ENCODE data around the gene PFN3. TPM values are rescaled to one million over a fixed set of nuclear protein-coding genes. Genes with fewer than 3 reads are reported as not detected.

PFN3 gene
- total RNA-seq, 2 experiments from 2014 or later, result not detected

DNA sequence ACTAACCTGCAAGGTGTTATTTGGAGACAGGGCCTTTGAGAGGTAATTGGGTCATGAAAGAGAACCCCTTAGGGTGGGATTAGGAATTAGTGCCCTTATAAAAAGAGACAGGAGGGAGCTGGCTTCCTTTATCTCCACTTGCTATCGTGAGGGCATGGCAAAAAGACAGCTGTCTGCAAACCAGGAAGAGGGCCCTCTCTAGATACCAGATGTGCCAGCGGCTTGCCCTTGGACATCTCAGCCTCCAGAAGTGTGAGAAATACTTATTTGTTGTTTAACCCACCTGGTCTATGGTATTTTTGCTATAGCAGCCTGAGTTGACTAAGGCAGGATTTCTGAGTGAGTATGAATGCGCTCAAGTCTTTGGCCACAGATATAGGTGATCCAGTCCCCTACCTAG, 43.7 kb downstream of the PFN3 start:
- POLR2A ChIA-PET, result interaction anchor here (1.0 to 1.7 kb wide), 3 partner anchors 10 to 44 kb away, joined by 3 to 6 read pairs (median 5); no protein-coding TSS in a partner anchor
- Mint-ChIP-seq H3K27ac (peak overlapping the region; percentile 94), H3K9me3 (ENCODE audit: insufficient read depth) (peaks cover 4% of the 10 kb centered on the region), H3K36me3 (ENCODE audit: low read depth) (peaks cover 30% of the 10 kb centered on the region), H3K27me3 (ENCODE audit: low read depth) (no peaks in the 10 kb centered on the region), H3K4me3 (peak overlapping the region; percentile 90), H3K4me1 (ENCODE audit: low read depth) (peaks cover 76% of the 10 kb centered on the region)
- ATAC-seq, result no peak
- CTCF ChIA-PET, result interaction anchor here (0.6 to 7.0 kb wide), 7 partner anchors 14 to 98 kb away, joined by 3 to 70 read pairs (median 8); no protein-coding TSS in a partner anchor
- no peak for DNase-seq

DNA sequence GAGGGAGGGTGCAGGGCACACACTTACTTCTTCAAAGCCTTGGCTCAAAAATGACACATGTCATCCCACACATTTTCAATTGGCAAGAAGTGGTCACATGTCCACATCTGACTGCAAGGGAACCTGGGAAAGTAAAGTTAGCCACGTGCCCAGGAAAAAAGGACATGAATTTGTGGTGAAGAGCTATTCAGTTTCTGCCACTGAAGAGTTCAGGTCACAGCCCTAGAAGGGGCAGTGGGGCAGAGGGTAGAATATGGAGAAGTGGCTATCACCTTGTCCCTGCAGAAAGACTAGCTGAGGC, 44.6 kb downstream of the PFN3 start:
- peaks cover 27% of the 10 kb centered on the region for H3K36me3 Mint-ChIP-seq (ENCODE audit: low read depth)
- H3K9me3 Mint-ChIP-seq (ENCODE audit: insufficient read depth), result peaks cover 4% of the 10 kb centered on the region
- POLR2A ChIA-PET, result no interaction called here
- no peaks in the 10 kb centered on the region for H3K27me3 Mint-ChIP-seq (ENCODE audit: low read depth)
- H3K4me1 Mint-ChIP-seq (ENCODE audit: low read depth), result peaks cover 68% of the 10 kb centered on the region
- peak overlapping the region; percentile 18 for H3K27ac Mint-ChIP-seq
- CTCF ChIA-PET, result interaction anchor here (0.7 to 7.0 kb wide), 5 partner anchors 16 to 99 kb away, joined by 3 to 70 read pairs (median 10); partner anchors contain the start of gene GRK6
- ATAC-seq, result no peak
- H3K4me3 Mint-ChIP-seq, result no peak overlapping the region
- DNase-seq, result no peak

DNA sequence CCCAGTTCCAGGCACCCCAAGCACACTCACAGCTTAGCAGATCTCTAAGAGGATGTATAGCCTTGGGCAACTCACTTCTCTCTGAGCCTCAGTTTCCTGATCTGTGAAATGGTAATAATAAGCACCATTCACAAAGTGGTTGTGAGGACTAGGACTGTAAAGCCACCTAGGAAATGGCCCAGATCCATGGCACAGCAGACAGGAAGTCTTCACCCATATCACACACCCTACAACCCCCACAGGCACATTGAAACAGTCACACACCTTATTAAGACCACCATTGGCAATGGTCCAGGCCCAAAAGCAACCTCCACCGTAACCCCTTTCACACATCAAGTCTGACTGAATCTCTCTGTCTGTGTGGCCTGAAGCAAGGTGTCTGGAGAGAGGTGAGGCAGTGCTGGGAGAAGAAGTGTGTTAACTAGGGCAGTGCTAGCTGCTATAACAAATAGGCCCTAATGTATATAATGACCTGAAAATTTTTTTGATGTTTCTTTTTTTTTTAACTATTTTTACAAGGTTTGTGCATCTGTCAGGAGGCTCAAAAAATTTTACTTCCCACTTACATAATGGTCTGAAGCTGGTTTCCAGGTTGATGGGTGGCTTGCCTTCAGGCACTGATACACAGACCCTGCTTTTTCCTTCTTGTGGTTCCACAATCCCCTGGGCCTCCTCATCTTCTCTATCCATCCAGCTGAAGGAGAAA, 45.1 kb downstream of the PFN3 start:
- no peak for ATAC-seq
- no peak for DNase-seq
- H3K4me1 Mint-ChIP-seq (ENCODE audit: low read depth), result peaks cover 69% of the 10 kb centered on the region
- ChIA-PET CTCF (interaction anchor here (1.4 to 7.0 kb wide), 6 partner anchors 13 to 49 kb away, joined by 3 to 70 read pairs (median 16); no protein-coding TSS in a partner anchor), POLR2A (no interaction called here)
- peak overlapping the region; percentile 18 for H3K27ac Mint-ChIP-seq
- peaks cover 4% of the 10 kb centered on the region for H3K9me3 Mint-ChIP-seq (ENCODE audit: insufficient read depth)
- no peak overlapping the region for H3K4me3 Mint-ChIP-seq
- H3K27me3 Mint-ChIP-seq (ENCODE audit: low read depth), result no peaks in the 10 kb centered on the region
- H3K36me3 Mint-ChIP-seq (ENCODE audit: low read depth), result peaks cover 31% of the 10 kb centered on the region

DNA sequence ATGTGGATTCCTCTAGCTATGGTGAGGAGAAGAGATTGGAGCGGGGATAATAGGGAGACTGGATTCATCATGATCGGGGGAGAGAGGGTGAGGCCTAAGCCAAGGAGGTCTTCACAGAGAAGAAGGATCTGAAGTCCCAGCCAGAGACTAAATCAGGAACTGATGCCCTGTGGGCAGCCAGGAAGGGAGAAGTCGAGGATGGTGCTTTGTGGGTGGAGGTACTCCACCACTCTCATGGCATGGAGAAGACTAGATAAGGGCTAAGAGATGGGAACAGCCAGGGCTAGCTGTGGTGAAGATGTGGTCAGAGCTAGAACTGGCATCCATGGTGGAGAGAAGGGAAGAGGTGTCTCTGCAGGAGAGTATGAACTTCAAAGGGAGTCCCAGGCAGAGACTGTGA, 45.8 kb downstream of the PFN3 start:
- DNase-seq (no peak), ATAC-seq (no peak)
- Mint-ChIP-seq H3K9me3 (ENCODE audit: insufficient read depth) (peaks cover 4% of the 10 kb centered on the region), H3K27me3 (ENCODE audit: low read depth) (no peaks in the 10 kb centered on the region), H3K4me1 (ENCODE audit: low read depth) (peaks cover 69% of the 10 kb centered on the region), H3K4me3 (no peak overlapping the region), H3K36me3 (ENCODE audit: low read depth) (peaks cover 31% of the 10 kb centered on the region), H3K27ac (no peak overlapping the region)
- CTCF ChIA-PET, result interaction anchor here (0.9 to 5.6 kb wide), 6 partner anchors 14 to 50 kb away, joined by 3 to 31 read pairs (median 4); no protein-coding TSS in a partner anchor
- POLR2A ChIA-PET, result no interaction called here

GRCh38 chr5:177354256-177354655, 46.2 kb downstream of the PFN3 start:
- ATAC-seq, result no peak
- CTCF ChIA-PET, result interaction anchor here (0.9 to 5.6 kb wide), 6 partner anchors 14 to 50 kb away, joined by 3 to 31 read pairs (median 4); no protein-coding TSS in a partner anchor
- DNase-seq, result no peak
- H3K27ac Mint-ChIP-seq, result no peak overlapping the region
- peaks cover 69% of the 10 kb centered on the region for H3K4me1 Mint-ChIP-seq (ENCODE audit: low read depth)
- H3K36me3 Mint-ChIP-seq (ENCODE audit: low read depth), result peaks cover 31% of the 10 kb centered on the region
- H3K4me3 Mint-ChIP-seq, result no peak overlapping the region
- POLR2A ChIA-PET, result no interaction called here
- H3K27me3 Mint-ChIP-seq (ENCODE audit: low read depth), result no peaks in the 10 kb centered on the region
- H3K9me3 Mint-ChIP-seq (ENCODE audit: insufficient read depth), result peaks cover 4% of the 10 kb centered on the region

GRCh38 chr5:177353093-177353492, 47.4 kb downstream of the PFN3 start:
- no peak overlapping the region for H3K4me3 Mint-ChIP-seq
- ChIA-PET CTCF (interaction anchor here (2.0 to 5.6 kb wide), 4 partner anchors 17 to 103 kb away, joined by 5 to 31 read pairs (median 20); no protein-coding TSS in a partner anchor), POLR2A (interaction anchor here (0.6 to 1.3 kb wide), 2 partner anchors 11 to 40 kb away, joined by 3 read pairs; no protein-coding TSS in a partner anchor)
- peaks cover 28% of the 10 kb centered on the region for H3K36me3 Mint-ChIP-seq (ENCODE audit: low read depth)
- no peak overlapping the region for H3K27ac Mint-ChIP-seq
- no peaks in the 10 kb centered on the region for H3K27me3 Mint-ChIP-seq (ENCODE audit: low read depth)
- ATAC-seq, result no peak
- DNase-seq, result no peak
- H3K9me3 Mint-ChIP-seq (ENCODE audit: insufficient read depth), result peaks cover 4% of the 10 kb centered on the region
- peaks cover 66% of the 10 kb centered on the region for H3K4me1 Mint-ChIP-seq (ENCODE audit: low read depth)

DNA sequence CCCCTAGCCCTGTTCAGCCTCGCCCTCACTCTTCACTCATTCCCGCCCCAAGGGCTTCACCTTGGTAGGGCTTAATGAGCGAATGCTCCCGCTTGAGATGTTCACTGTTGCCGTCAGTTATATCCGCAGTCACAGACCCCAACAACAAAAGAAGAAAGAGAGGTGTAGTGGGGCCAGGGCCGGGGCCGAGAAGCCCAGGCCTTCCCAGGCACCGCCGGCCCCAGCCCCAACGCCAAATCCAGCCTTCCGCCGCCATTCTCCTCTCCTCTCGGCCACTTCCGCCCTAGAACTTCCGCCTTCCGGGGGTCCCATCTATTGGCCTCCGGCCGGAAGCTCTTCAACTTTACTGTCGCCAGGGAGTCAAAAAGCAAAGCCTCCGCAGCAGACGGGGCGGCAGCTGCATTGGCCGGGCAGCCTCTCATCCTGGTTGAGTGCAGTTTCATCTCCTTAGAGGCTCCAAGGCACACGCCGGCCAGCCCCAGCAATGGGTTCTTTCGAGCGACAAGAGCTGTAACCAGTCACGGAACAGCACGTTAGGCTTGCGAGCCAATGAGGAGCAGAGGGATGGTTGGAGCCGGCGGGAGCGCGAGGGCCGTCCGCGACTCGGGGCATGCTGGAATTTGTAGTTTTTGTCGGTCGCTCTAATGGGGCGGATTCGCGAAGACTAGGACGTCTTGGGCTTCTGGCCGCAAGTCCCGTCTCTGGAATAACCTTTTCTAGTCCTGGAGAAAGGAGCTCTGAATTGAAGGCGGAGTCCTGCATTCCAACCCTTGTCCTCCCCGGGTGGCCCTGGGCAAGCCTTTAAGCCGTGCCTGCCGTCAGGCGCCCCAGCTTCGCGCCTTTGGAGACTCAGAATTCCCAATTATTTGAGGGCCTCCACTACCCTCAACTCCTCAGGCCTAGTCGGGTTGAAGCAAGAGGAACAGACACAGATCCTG, 48.8 kb downstream of the PFN3 start, which contains the start of gene LMAN2:
Gene LMAN2 (minus strand): TSS at position 277 of the 938 bp plus-strand sequence. CDS start 21 bp downstream, at position 256.
- ChIA-PET POLR2A (interaction anchor here (0.5 to 2.7 kb wide), 19 partner anchors 9 to 248 kb away, joined by 3 to 22 read pairs (median 4); partner anchors contain the start of genes B4GALT7, MXD3, PRELID1 and RAB24), CTCF (interaction anchor here (0.9 to 5.6 kb wide), 15 partner anchors 10 to 149 kb away, joined by 3 to 31 read pairs (median 7); partner anchors contain the start of gene SLC34A1)
- peak; percentile 99 for ATAC-seq
- peak within 1 kb of the TSS; percentile 100 for H3K27ac Mint-ChIP-seq
- H3K4me1 Mint-ChIP-seq (ENCODE audit: low read depth), result peaks cover 66% of the 10 kb centered on the region
- DNase-seq, result peak; percentile 96
- H3K27me3 Mint-ChIP-seq (ENCODE audit: low read depth), result no peaks in the 10 kb centered on the region
- peak within 1 kb of the TSS; percentile 97 for H3K4me3 Mint-ChIP-seq
- H3K36me3 Mint-ChIP-seq (ENCODE audit: low read depth), result peaks cover 37% of the 10 kb centered on the region
- peaks cover 4% of the 10 kb centered on the region for H3K9me3 Mint-ChIP-seq (ENCODE audit: insufficient read depth)

- peaks cover 64% of the 10 kb centered on the region for H3K4me1 Mint-ChIP-seq (ENCODE audit: low read depth)
Measured at GRCh38 chr5:177350776-177351391, 49.6 kb downstream of the PFN3 start.

More at GRCh38 chr5:177350776-177351391, 49.6 kb downstream of the PFN3 start:
- H3K9me3 Mint-ChIP-seq (ENCODE audit: insufficient read depth), result peaks cover 4% of the 10 kb centered on the region
- DNase-seq, result no peak
- no peaks in the 10 kb centered on the region for H3K27me3 Mint-ChIP-seq (ENCODE audit: low read depth)
- peak overlapping the region; percentile 100 for H3K27ac Mint-ChIP-seq
- CTCF ChIA-PET, result interaction anchor here (0.8 to 5.6 kb wide), 14 partner anchors 9 to 150 kb away, joined by 3 to 31 read pairs (median 6); no protein-coding TSS in a partner anchor
- POLR2A ChIA-PET, result interaction anchor here (0.9 to 2.7 kb wide), 11 partner anchors 10 to 80 kb away, joined by 3 to 22 read pairs (median 4); partner anchors contain the start of gene MXD3
- H3K4me3 Mint-ChIP-seq, result peak overlapping the region; percentile 97
- no peak for ATAC-seq
- H3K36me3 Mint-ChIP-seq (ENCODE audit: low read depth), result peaks cover 42% of the 10 kb centered on the region

Other genes with a start within 250 kb of the PFN3 start
- gene RAB24, start 96.9 kb downstream of the PFN3 start, total RNA-seq, result 10 to 100 TPM; 44.1 to 48.8 TPM
- 100 to 1,000 TPM; 152 to 154 TPM for gene PRELID1, start 96.9 kb downstream of the PFN3 start, total RNA-seq
- gene MXD3, start 88.8 kb downstream of the PFN3 start, total RNA-seq, result 10 to 100 TPM; 93.2 to 96.9 TPM
- 100 to 1,000 TPM; 119 to 127 TPM for gene LMAN2, start 49.0 kb downstream of the PFN3 start, total RNA-seq
- 100 to 1,000 TPM; 112 to 117 TPM for gene RGS14, start 42.7 kb downstream of the PFN3 start, total RNA-seq
- gene SLC34A1, start 16.2 kb downstream of the PFN3 start, total RNA-seq, result 1 to 10 TPM; 2.0 to 2.1 TPM
- gene F12, start 8.9 kb upstream of the PFN3 start, total RNA-seq, result 1 to 10 TPM; 3.2 to 3.5 TPM
- 100 to 1,000 TPM; 206 to 213 TPM for gene GRK6, start 26.0 kb upstream of the PFN3 start, total RNA-seq
- 10 to 100 TPM in 1 of 2 experiments, 1 to 10 TPM in 1; 9.8 to 11.6 TPM for gene PRR7, start 46.2 kb upstream of the PFN3 start, total RNA-seq
- 100 to 1,000 TPM in 1 of 2 experiments, 10 to 100 TPM in 1; 92.9 to 104 TPM for gene DBN1, start 73.0 kb upstream of the PFN3 start, total RNA-seq
- 10 to 100 TPM; 62.5 to 67.3 TPM for gene PDLIM7, start 96.9 kb upstream of the PFN3 start, total RNA-seq
- 1 to 10 TPM; 7.3 to 7.8 TPM for gene DOK3, start 109.2 kb upstream of the PFN3 start, total RNA-seq
- 100 to 1,000 TPM; 135 to 149 TPM for gene DDX41, start 116.3 kb upstream of the PFN3 start, total RNA-seq
- gene FAM193B, start 153.9 kb upstream of the PFN3 start, total RNA-seq, result 100 to 1,000 TPM in 1 of 2 experiments, 10 to 100 TPM in 1; 95.8 to 105 TPM
- 100 to 1,000 TPM; 104 to 109 TPM for gene TMED9, start 191.5 kb upstream of the PFN3 start, total RNA-seq
- 10 to 100 TPM; 17.3 to 19.5 TPM for gene B4GALT7, start 199.5 kb upstream of the PFN3 start, total RNA-seq

Measured in activated CD8-positive, alpha-beta T cell treated with anti-CD3 and anti-CD28 coated beads, Interleukin-2, amount 10 ng/mL, durations not matched to agents 7 days and 5 days (primary cell).